ENCODE data around the gene TBC1D22A.

The TBC1D22A gene

GRCh38 chr22:47082505-47082904 is 320.1 kb downstream of the TBC1D22A start:
- H3K9ac ChIP-seq (ENCODE audit: low read length) = no peak overlapping the region
- DNase-seq (ENCODE audit: low read depth) = no peak
- H3K4me3 ChIP-seq (ENCODE audit: low read length) = no peak overlapping the region
- H3K9me3 ChIP-seq (ENCODE audit: control insufficient read depth, low read length) = peaks cover 8% of the 10 kb centered on the region
- no peaks in the 10 kb centered on the region for H3K27me3 ChIP-seq (replicated peaks; ENCODE audit: control insufficient read depth, insufficient read depth, low read length)
- H3K4me1 ChIP-seq (ENCODE audit: control insufficient read depth, insufficient read depth, low read length) = no peaks in the 10 kb centered on the region
- H3K36me3 ChIP-seq (ENCODE audit: control insufficient read depth, insufficient read depth, low read length, severe bottlenecking) = peaks cover 6% of the 10 kb centered on the region

GRCh38 chr22:47083379-47083986 is 321.0 kb downstream of the TBC1D22A start:
- H3K4me3 ChIP-seq (ENCODE audit: low read length) = no peak overlapping the region
- no peaks in the 10 kb centered on the region for H3K4me1 ChIP-seq (ENCODE audit: control insufficient read depth, insufficient read depth, low read length)
- peaks cover 1% of the 10 kb centered on the region for H3K36me3 ChIP-seq (ENCODE audit: control insufficient read depth, insufficient read depth, low read length, severe bottlenecking)
- DNase-seq (ENCODE audit: low read depth) = no peak
- H3K27me3 ChIP-seq (replicated peaks; ENCODE audit: control insufficient read depth, insufficient read depth, low read length) = no peaks in the 10 kb centered on the region
- H3K9me3 ChIP-seq (ENCODE audit: control insufficient read depth, low read length) = peaks cover 8% of the 10 kb centered on the region
- no peak overlapping the region for H3K9ac ChIP-seq (ENCODE audit: low read length)

- Histone ChIP-seq H3K9me3 (ENCODE audit: control insufficient read depth, low read length) (peaks cover 8% of the 10 kb centered on the region), H3K27me3 (replicated peaks; ENCODE audit: control insufficient read depth, insufficient read depth, low read length) (no peaks in the 10 kb centered on the region), H3K36me3 (ENCODE audit: control insufficient read depth, insufficient read depth, low read length, severe bottlenecking) (no peaks in the 10 kb centered on the region), H3K4me3 (ENCODE audit: low read length) (no peak overlapping the region), H3K4me1 (ENCODE audit: control insufficient read depth, insufficient read depth, low read length) (no peaks in the 10 kb centered on the region), H3K9ac (ENCODE audit: low read length) (no peak overlapping the region)
- DNase-seq (ENCODE audit: low read depth) = no peak
Observed at GRCh38 chr22:47084226-47084625, 321.8 kb downstream of the TBC1D22A start.

- Histone ChIP-seq H3K4me3 (ENCODE audit: low read length) (no peak overlapping the region), H3K9me3 (ENCODE audit: control insufficient read depth, low read length) (no peaks in the 10 kb centered on the region), H3K36me3 (ENCODE audit: control insufficient read depth, insufficient read depth, low read length, severe bottlenecking) (no peaks in the 10 kb centered on the region), H3K27me3 (replicated peaks; ENCODE audit: control insufficient read depth, insufficient read depth, low read length) (no peaks in the 10 kb centered on the region), H3K9ac (ENCODE audit: low read length) (no peak overlapping the region), H3K4me1 (ENCODE audit: control insufficient read depth, insufficient read depth, low read length) (peaks cover 9% of the 10 kb centered on the region)
- no peak for DNase-seq (ENCODE audit: low read depth)
Observed at GRCh38 chr22:47086596-47087248, 324.3 kb downstream of the TBC1D22A start.

- peaks cover 25% of the 10 kb centered on the region for H3K4me1 ChIP-seq (ENCODE audit: control insufficient read depth, insufficient read depth, low read length)
- peaks cover 2% of the 10 kb centered on the region for H3K9me3 ChIP-seq (ENCODE audit: control insufficient read depth, low read length)
- DNase-seq (ENCODE audit: low read depth) = no peak
- no peaks in the 10 kb centered on the region for H3K36me3 ChIP-seq (ENCODE audit: control insufficient read depth, insufficient read depth, low read length, severe bottlenecking)
- no peak overlapping the region for H3K4me3 ChIP-seq (ENCODE audit: low read length)
- H3K9ac ChIP-seq (ENCODE audit: low read length) = no peak overlapping the region
- H3K27me3 ChIP-seq (replicated peaks; ENCODE audit: control insufficient read depth, insufficient read depth, low read length) = no peaks in the 10 kb centered on the region
Observed at GRCh38 chr22:47088480-47089158, 326.2 kb downstream of the TBC1D22A start.

GRCh38 chr22:47089374-47089773 is 326.9 kb downstream of the TBC1D22A start:
- H3K4me3 ChIP-seq (ENCODE audit: low read length) = no peak overlapping the region
- no peak overlapping the region for H3K9ac ChIP-seq (ENCODE audit: low read length)
- H3K36me3 ChIP-seq (ENCODE audit: control insufficient read depth, insufficient read depth, low read length, severe bottlenecking) = no peaks in the 10 kb centered on the region
- H3K9me3 ChIP-seq (ENCODE audit: control insufficient read depth, low read length) = peaks cover 8% of the 10 kb centered on the region
- peaks cover 25% of the 10 kb centered on the region for H3K4me1 ChIP-seq (ENCODE audit: control insufficient read depth, insufficient read depth, low read length)
- no peaks in the 10 kb centered on the region for H3K27me3 ChIP-seq (replicated peaks; ENCODE audit: control insufficient read depth, insufficient read depth, low read length)
- no peak for DNase-seq (ENCODE audit: low read depth)

- Histone ChIP-seq H3K4me1 (ENCODE audit: control insufficient read depth, insufficient read depth, low read length) (peaks cover 30% of the 10 kb centered on the region), H3K36me3 (ENCODE audit: control insufficient read depth, insufficient read depth, low read length, severe bottlenecking) (no peaks in the 10 kb centered on the region), H3K9ac (ENCODE audit: low read length) (no peak overlapping the region), H3K4me3 (ENCODE audit: low read length) (peak overlapping the region; percentile 83), H3K9me3 (ENCODE audit: control insufficient read depth, low read length) (peaks cover 8% of the 10 kb centered on the region), H3K27me3 (replicated peaks; ENCODE audit: control insufficient read depth, insufficient read depth, low read length) (no peaks in the 10 kb centered on the region)
- DNase-seq (ENCODE audit: low read depth) = no peak
Observed at GRCh38 chr22:47089796-47090460, 327.5 kb downstream of the TBC1D22A start.

GRCh38 chr22:47090591-47091245 is 328.3 kb downstream of the TBC1D22A start:
- no peaks in the 10 kb centered on the region for H3K27me3 ChIP-seq (replicated peaks; ENCODE audit: control insufficient read depth, insufficient read depth, low read length)
- peak; percentile 47 for DNase-seq (ENCODE audit: low read depth)
- H3K4me3 ChIP-seq (ENCODE audit: low read length) = peak overlapping the region; percentile 83
- peaks cover 11% of the 10 kb centered on the region for H3K9me3 ChIP-seq (ENCODE audit: control insufficient read depth, low read length)
- H3K36me3 ChIP-seq (ENCODE audit: control insufficient read depth, insufficient read depth, low read length, severe bottlenecking) = no peaks in the 10 kb centered on the region
- peaks cover 32% of the 10 kb centered on the region for H3K4me1 ChIP-seq (ENCODE audit: control insufficient read depth, insufficient read depth, low read length)
- peak overlapping the region; percentile 50 for H3K9ac ChIP-seq (ENCODE audit: low read length)

DNA sequence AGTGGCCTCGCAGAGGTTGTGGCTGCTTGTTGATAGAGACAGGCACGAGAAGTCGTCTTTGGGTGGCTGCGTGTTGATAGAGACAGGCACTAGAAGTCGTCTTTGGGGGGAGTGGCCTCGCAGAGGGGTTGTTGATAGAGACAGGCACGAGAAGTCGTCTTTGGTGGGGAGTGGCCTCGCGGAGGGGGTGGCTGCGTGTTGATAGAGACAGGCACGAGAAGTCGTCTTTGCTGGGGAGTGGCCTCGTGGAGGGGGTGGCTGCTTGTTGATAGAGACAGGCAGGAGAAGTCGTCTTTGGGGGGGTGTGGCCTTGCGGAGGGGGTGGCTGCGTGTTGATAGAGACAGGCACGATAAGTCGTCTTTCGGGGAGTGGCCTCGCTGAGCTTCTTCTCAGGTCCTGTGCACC is 328.8 kb downstream of the TBC1D22A start:
- peaks cover 12% of the 10 kb centered on the region for H3K9me3 ChIP-seq (ENCODE audit: control insufficient read depth, low read length)
- H3K27me3 ChIP-seq (replicated peaks; ENCODE audit: control insufficient read depth, insufficient read depth, low read length) = no peaks in the 10 kb centered on the region
- DNase-seq (ENCODE audit: low read depth) = peak; percentile 24
- H3K4me1 ChIP-seq (ENCODE audit: control insufficient read depth, insufficient read depth, low read length) = peaks cover 32% of the 10 kb centered on the region
- H3K36me3 ChIP-seq (ENCODE audit: control insufficient read depth, insufficient read depth, low read length, severe bottlenecking) = no peaks in the 10 kb centered on the region
- peak overlapping the region; percentile 83 for H3K4me3 ChIP-seq (ENCODE audit: low read length)
- peak overlapping the region; percentile 50 for H3K9ac ChIP-seq (ENCODE audit: low read length)

DNA sequence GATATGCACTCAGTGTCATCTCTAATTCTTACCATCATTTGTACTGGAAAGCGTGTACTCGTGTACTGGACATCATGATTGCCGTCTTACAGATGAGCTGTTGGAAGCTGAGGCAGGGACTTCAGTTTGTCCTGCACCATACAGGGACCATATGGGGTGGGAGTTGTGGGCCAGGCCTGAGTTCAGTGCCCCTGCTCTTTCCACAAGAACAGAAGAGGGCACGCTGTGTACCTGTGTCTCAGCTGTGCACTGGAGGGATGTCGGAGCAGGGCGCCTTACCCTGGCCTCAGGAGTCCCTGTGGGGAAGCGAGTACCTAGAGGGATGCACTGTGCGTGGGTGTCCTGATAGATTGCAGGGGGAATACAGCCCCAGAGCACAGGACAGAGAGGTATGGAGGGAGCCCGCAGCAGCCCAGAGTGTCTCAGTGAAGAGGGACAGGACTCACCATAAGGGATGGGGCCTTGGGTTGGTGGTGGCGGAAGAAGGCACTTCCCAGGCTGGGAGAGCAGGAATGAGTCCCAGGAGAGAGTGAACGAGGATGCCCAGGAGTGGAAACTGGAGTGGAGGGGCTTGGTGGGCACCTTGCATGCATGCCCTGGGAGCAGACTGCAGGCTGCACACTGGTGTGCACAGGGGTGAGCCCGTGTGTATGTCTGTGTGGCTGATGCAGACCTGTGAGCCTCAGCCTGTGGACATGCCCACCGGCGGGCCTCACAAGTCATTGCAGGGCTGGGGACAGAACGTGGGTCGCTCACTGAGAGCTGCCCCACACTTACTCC is 329.7 kb downstream of the TBC1D22A start:
- DNase-seq (ENCODE audit: low read depth) = no peak
- H3K4me3 ChIP-seq (ENCODE audit: low read length) = peak overlapping the region; percentile 83
- no peaks in the 10 kb centered on the region for H3K36me3 ChIP-seq (ENCODE audit: control insufficient read depth, insufficient read depth, low read length, severe bottlenecking)
- H3K27me3 ChIP-seq (replicated peaks; ENCODE audit: control insufficient read depth, insufficient read depth, low read length) = no peaks in the 10 kb centered on the region
- H3K9me3 ChIP-seq (ENCODE audit: control insufficient read depth, low read length) = peaks cover 12% of the 10 kb centered on the region
- H3K9ac ChIP-seq (ENCODE audit: low read length) = no peak overlapping the region
- peaks cover 32% of the 10 kb centered on the region for H3K4me1 ChIP-seq (ENCODE audit: control insufficient read depth, insufficient read depth, low read length)

All from adipocyte (in vitro differentiated cells).